Neural progenitor cell (in vitro differentiated cells): ENCODE results near the gene MAF.

ENCODE experiments used
- EZH2 ChIP-seq: fragments of 200-600 bp; sonication (generic); IDR thresholded peaks from 2 replicates; pipeline ENCODE4 v1.6.1; 2017; ENCODE audit warnings: antibody characterized with exemption, mild to moderate bottlenecking, moderate library complexity
- EZH2phosphoT487 ChIP-seq: fragments of 200-600 bp; sonication (generic); IDR thresholded peaks from 2 replicates; pipeline ENCODE4 v1.6.1; 2017; ENCODE audit warnings: antibody characterized with exemption
- TF ChIP-seq, protein P1 (sequence below): fragments of 200-600 bp; sonication (generic); IDR thresholded peaks from 2 replicates; pipeline ENCODE4 v1.5.1; 2017; ENCODE audit warnings: antibody characterized with exemption, mild to moderate bottlenecking

DNA sequence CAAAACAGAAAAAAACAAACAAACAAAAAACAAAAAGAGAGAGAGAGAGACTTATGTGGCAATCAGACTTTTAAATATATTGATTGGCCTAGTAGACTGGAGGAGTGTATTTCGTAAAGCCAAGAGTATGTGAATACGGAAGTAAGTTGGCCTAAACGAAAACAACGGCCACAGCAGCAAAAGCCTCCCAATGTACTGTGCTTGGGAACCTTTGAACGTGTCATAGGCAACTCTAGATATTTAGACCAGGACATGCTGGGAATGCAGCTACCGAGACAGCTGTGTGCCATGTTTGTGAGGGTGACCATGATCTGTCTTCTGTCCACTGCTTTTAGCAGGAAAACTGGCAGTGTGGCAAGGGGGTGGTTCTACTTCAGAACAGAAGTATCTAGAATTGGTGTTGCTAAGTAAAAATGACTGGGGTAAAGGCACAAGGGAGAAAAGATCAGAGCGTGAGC lies 7.4 kb downstream of the MAF start:
- TF ChIP-seq EZH2phosphoT487 (no peak), EZH2 (no peak)
- TF ChIP-seq, protein P1, sequence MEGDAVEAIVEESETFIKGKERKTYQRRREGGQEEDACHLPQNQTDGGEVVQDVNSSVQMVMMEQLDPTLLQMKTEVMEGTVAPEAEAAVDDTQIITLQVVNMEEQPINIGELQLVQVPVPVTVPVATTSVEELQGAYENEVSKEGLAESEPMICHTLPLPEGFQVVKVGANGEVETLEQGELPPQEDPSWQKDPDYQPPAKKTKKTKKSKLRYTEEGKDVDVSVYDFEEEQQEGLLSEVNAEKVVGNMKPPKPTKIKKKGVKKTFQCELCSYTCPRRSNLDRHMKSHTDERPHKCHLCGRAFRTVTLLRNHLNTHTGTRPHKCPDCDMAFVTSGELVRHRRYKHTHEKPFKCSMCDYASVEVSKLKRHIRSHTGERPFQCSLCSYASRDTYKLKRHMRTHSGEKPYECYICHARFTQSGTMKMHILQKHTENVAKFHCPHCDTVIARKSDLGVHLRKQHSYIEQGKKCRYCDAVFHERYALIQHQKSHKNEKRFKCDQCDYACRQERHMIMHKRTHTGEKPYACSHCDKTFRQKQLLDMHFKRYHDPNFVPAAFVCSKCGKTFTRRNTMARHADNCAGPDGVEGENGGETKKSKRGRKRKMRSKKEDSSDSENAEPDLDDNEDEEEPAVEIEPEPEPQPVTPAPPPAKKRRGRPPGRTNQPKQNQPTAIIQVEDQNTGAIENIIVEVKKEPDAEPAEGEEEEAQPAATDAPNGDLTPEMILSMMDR, result no peak
